Osteocyte (in vitro differentiated cells): ENCODE results near the gene VEZT. TPM values are rescaled to one million over a fixed set of nuclear protein-coding genes. Genes with fewer than 3 reads are reported as not detected.
"Not testable (repeated sequence)": the region's sequence is repeated elsewhere in the genome, so short reads cannot be mapped to it uniquely, and the experiment has no call there.

Experiments used
- DNase-seq: peaks from one replicate; pipeline ENCODE4 v3.0.0; 2021; ENCODE audit warnings: mixed read lengths; ENCODE audit not compliant: unreplicated experiment; ENCODE audit errors: extremely low spot score
- H3K27ac Mint-ChIP-seq: one replicate; pipeline ENCODE4 v1.8.0; 2021; ENCODE audit warnings: mild to moderate bottlenecking, mixed read lengths; ENCODE audit not compliant: unreplicated experiment
- H3K27me3 Mint-ChIP-seq: one replicate; pipeline ENCODE4 v1.8.0; 2021; ENCODE audit warnings: mixed read lengths; ENCODE audit not compliant: unreplicated experiment
- H3K36me3 Mint-ChIP-seq: one replicate; pipeline ENCODE4 v1.8.0; 2021; ENCODE audit warnings: mixed read lengths; ENCODE audit not compliant: unreplicated experiment
- H3K4me1 Mint-ChIP-seq: one replicate; pipeline ENCODE4 v1.8.0; 2021; ENCODE audit warnings: mixed read lengths; ENCODE audit not compliant: unreplicated experiment
- H3K4me3 Mint-ChIP-seq: one replicate; pipeline ENCODE4 v1.8.0; 2021; ENCODE audit warnings: mild to moderate bottlenecking, moderate library complexity, mixed read lengths; ENCODE audit not compliant: unreplicated experiment
- H3K9me3 Mint-ChIP-seq: one replicate; pipeline ENCODE4 v1.8.0; 2021; ENCODE audit warnings: mixed read lengths; ENCODE audit not compliant: unreplicated experiment
- total RNA-seq: library from RNA; stranded (reverse); gene quantifications from 2 replicates; pipeline ENCODE4 v1.2.1, GENCODE V29; 2021
- TF ChIP-seq, protein P1 (sequence below): fragments of 200-600 bp; sonication (generic); IDR thresholded peaks from 2 replicates; pipeline ENCODE4 v1.5.0; 2021; ENCODE audit warnings: antibody characterized with exemption, mild to moderate bottlenecking, moderate library complexity

VEZT gene
- total RNA-seq, 1 donor from 2014 or later, result 65.7 TPM

DNA sequence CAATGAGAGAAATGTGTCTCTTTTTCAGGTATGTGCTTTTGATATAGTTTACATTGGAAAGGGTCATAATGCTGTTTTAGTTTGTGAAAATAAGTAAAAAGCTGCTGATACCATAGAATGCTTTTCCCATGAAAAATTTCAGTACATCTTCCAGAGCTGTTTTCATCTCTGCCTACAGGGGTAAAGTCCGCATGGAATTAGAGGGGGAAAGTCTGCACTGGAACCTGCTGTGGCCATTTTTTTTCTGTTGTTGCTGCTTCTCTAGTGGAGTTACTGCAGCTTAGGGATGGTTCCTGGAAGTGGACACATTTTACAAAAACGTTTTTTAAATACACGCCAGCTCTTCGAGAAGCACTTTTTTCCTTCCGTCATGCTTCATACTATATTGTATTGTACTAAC, 81.3 kb downstream of the VEZT start:
- no peak for DNase-seq
- Mint-ChIP-seq H3K4me1 (peaks cover 14% of the 10 kb centered on the region), H3K4me3 (no peak overlapping the region), H3K36me3 (peaks cover 47% of the 10 kb centered on the region), H3K27ac (no peak overlapping the region), H3K27me3 (no peaks in the 10 kb centered on the region), H3K9me3 (no peaks in the 10 kb centered on the region)
- TF ChIP-seq, protein P1, sequence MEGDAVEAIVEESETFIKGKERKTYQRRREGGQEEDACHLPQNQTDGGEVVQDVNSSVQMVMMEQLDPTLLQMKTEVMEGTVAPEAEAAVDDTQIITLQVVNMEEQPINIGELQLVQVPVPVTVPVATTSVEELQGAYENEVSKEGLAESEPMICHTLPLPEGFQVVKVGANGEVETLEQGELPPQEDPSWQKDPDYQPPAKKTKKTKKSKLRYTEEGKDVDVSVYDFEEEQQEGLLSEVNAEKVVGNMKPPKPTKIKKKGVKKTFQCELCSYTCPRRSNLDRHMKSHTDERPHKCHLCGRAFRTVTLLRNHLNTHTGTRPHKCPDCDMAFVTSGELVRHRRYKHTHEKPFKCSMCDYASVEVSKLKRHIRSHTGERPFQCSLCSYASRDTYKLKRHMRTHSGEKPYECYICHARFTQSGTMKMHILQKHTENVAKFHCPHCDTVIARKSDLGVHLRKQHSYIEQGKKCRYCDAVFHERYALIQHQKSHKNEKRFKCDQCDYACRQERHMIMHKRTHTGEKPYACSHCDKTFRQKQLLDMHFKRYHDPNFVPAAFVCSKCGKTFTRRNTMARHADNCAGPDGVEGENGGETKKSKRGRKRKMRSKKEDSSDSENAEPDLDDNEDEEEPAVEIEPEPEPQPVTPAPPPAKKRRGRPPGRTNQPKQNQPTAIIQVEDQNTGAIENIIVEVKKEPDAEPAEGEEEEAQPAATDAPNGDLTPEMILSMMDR, result no peak

DNA sequence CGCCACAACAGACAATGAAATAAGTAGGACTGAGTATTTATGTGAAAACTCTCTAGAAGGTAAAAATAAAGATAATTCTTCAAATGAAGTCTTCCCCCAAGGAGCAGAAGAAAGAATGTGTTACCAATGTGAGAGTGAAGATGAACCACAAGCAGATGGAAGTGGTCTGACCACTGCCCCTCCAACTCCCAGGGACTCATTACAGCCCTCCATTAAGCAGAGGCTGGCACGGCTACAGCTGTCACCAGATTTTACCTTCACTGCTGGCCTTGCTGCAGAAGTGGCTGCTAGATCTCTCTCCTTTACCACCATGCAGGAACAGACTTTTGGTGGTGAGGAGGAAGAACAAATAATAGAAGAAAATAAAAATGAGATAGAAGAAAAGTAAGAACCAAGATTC, 82.7 kb downstream of the VEZT start:
- no peak overlapping the region for H3K4me3 Mint-ChIP-seq
- peaks cover 28% of the 10 kb centered on the region for H3K4me1 Mint-ChIP-seq
- peaks cover 38% of the 10 kb centered on the region for H3K36me3 Mint-ChIP-seq
- no peak for DNase-seq
- no peaks in the 10 kb centered on the region for H3K9me3 Mint-ChIP-seq
- TF ChIP-seq, protein P1, result no peak
- H3K27me3 Mint-ChIP-seq, result no peaks in the 10 kb centered on the region
- no peak overlapping the region for H3K27ac Mint-ChIP-seq

DNA sequence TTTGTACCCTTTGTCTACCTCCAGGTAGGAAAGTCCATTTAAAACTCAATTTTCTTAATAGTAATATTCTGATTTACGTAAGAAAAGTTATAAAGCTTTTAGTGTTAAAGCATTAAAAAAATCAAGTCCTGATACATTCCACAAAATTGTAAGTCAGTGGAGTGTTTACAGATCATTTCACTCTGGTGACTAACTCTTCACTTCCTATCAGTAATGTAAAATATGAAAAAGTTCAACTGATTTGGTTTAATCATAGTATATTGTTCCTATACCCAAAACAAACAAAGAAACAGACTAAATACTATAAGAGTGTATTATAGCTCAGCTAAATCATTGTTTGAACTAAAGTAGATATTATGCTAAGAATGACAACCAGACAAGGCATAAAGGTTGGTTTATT, 85.9 kb downstream of the VEZT start:
- no peak for DNase-seq
- Mint-ChIP-seq H3K4me3 (no peak overlapping the region), H3K27ac (no peak overlapping the region), H3K27me3 (no peaks in the 10 kb centered on the region), H3K36me3 (peaks cover 30% of the 10 kb centered on the region), H3K4me1 (peaks cover 30% of the 10 kb centered on the region), H3K9me3 (no peaks in the 10 kb centered on the region)
- TF ChIP-seq, protein P1, result no peak

DNA sequence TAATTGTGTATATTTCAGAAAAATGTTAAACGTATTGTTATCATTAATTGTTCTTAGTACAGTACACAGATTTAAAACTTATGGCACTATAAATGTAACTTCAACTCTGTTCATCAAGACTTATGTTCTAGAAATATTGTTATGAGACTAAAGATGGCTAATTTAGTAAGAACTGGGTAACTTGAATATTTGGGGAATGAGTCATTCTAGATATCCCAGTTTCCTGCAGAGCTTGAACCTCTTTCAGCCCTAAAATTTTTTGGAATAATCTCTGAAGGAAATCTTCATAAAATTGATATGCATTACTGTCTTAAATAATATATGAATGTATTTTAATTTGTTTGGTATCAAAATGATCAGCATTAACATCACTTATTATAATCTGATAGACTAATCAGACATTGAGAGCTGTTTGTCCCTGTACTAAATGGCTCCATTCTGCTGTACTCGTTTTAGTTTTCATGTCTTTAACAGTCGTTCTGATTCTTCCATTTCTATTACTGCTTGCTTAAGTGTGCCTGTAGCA, 87.1 kb downstream of the VEZT start:
- Mint-ChIP-seq H3K27me3 (no peaks in the 10 kb centered on the region), H3K27ac (no peak overlapping the region), H3K9me3 (no peaks in the 10 kb centered on the region), H3K4me1 (peaks cover 30% of the 10 kb centered on the region), H3K36me3 (peaks cover 35% of the 10 kb centered on the region), H3K4me3 (no peak overlapping the region)
- TF ChIP-seq, protein P1, result no peak
- DNase-seq, result no peak

DNA sequence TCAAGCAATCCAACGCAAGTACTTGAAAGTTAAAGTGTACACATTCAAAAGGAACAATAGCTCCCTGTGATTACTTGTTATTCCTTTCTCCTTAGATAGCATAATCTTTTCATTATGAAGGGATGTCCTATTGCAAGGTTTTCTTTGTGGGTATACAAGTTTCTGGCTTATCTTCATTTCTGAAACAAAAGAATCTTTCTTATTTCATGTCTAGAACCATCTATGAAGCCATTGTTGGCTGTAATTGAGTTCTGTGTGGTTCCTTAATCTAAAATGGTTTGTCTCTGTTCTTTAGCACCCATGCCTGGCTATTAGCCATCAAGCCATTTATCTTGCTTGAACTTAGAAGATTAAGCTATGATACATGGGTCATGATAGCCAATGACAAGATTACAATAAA, 95.0 kb downstream of the VEZT start:
- Mint-ChIP-seq H3K27me3 (no peaks in the 10 kb centered on the region), H3K4me3 (no peak overlapping the region), H3K27ac (no peak overlapping the region), H3K4me1 (peaks cover 16% of the 10 kb centered on the region), H3K9me3 (no peaks in the 10 kb centered on the region), H3K36me3 (peaks cover 28% of the 10 kb centered on the region)
- TF ChIP-seq, protein P1, result no peak
- no peak for DNase-seq

DNA sequence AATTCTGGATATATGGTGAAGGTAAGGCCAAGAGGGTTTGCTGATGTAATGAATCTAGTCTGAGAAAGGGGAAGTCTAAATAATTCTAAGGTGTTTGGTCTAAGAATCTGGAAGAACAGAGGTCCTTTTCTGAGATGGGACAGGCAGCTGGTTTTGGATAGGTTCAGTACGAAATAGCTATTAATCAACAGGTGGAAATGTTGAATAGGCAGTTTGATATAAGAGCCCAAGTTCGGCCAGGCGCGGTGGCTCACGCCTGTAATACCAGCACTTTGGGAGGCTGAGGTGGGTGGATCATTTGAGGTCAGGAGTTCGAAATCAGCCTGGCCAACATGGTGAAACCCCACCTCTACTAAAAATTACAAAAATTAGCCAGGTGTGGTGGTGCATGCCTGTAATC, 97.1 kb downstream of the VEZT start:
- not testable (repeated sequence) for H3K27me3 Mint-ChIP-seq, H3K9me3 Mint-ChIP-seq, H3K27ac Mint-ChIP-seq, H3K4me3 Mint-ChIP-seq, DNase-seq
- peaks cover 34% of the 10 kb centered on the region for H3K4me1 Mint-ChIP-seq
- peaks cover 11% of the 10 kb centered on the region for H3K36me3 Mint-ChIP-seq
